ENCODE results near the gene POLR1D. TPM values are rescaled to one million over a fixed set of nuclear protein-coding genes. Genes with fewer than 3 reads are reported as not detected.

The POLR1D gene
- total and polyA plus RNA-seq, 10 donors = 64.2 to 134 (median 104) TPM

GRCh38 chr13:27631665-27632064 lies 10.0 kb downstream of the POLR1D start:
- no peak for TF ChIP-seq POLR2A (IDR thresholded peaks at IDR 0.05)
- TF ChIP-seq POLR2AphosphoS5 (IDR thresholded peaks at IDR 0.05) = no peak
- no peak for TF ChIP-seq CTCF (IDR thresholded peaks at IDR 0.05 in 8 of 11, conservative IDR thresholded peaks at IDR 0.05 in 3 of 11)
- 71 to 100% (median 95%) methylated on average over 2 of the region's 2 CpGs for WGBS, 5 donors
- H3K27ac ChIP-seq = no peak overlapping the region
- H3K9me3 ChIP-seq = no peaks in the 10 kb centered on the region
- H3K4me1 ChIP-seq = peaks cover 0 to 51% (median 6%) of the 10 kb centered on the region in 6 donors
- no peaks in the 10 kb centered on the region for H3K27me3 ChIP-seq (replicated peaks in 1 of 7)
- intact Hi-C loops (cut with DNase I; ENCODE audit: low total_unique reads) = no loop called here
- H3K36me3 ChIP-seq = peaks cover 0 to 53% (median 2%) of the 10 kb centered on the region in 6 donors
- no peak overlapping the region for H3K4me3 ChIP-seq
- DNase-seq = no peak

- intact Hi-C loops (cut with DNase I; ENCODE audit: low total_unique reads) = no loop called here
- WGBS, 5 donors = 89 to 98% (median 91%) methylated on average over 4 of the region's 4 CpGs
- Histone ChIP-seq H3K4me1 (peaks cover 0 to 51% (median 7%) of the 10 kb centered on the region in 6 donors), H3K36me3 (peaks cover 0 to 53% (median 2%) of the 10 kb centered on the region in 6 donors), H3K27ac (no peak overlapping the region), H3K27me3 (replicated peaks in 1 of 7) (no peaks in the 10 kb centered on the region), H3K9me3 (no peaks in the 10 kb centered on the region), H3K4me3 (no peak overlapping the region)
- TF ChIP-seq CTCF (IDR thresholded peaks at IDR 0.05 in 8 of 11, conservative IDR thresholded peaks at IDR 0.05 in 3 of 11) (no peak), POLR2AphosphoS5 (IDR thresholded peaks at IDR 0.05) (no peak), POLR2A (IDR thresholded peaks at IDR 0.05) (no peak)
- DNase-seq = no peak
Observed at GRCh38 chr13:27632214-27632613, 10.5 kb downstream of the POLR1D start.

- Histone ChIP-seq H3K4me3 (no peak overlapping the region), H3K9me3 (no peaks in the 10 kb centered on the region), H3K4me1 (peaks cover 0 to 51% (median 8%) of the 10 kb centered on the region in 6 donors), H3K27me3 (replicated peaks in 1 of 7) (no peaks in the 10 kb centered on the region), H3K27ac (no peak overlapping the region), H3K36me3 (peaks cover 0 to 53% (median 2%) of the 10 kb centered on the region in 6 donors)
- no peak for TF ChIP-seq POLR2AphosphoS5 (IDR thresholded peaks at IDR 0.05)
- TF ChIP-seq CTCF (IDR thresholded peaks at IDR 0.05 in 8 of 11, conservative IDR thresholded peaks at IDR 0.05 in 3 of 11) = no peak
- TF ChIP-seq POLR2A (IDR thresholded peaks at IDR 0.05) = no peak
- intact Hi-C loops (cut with DNase I; ENCODE audit: low total_unique reads) = no loop called here
- no peak for DNase-seq
- WGBS, 5 donors = 82 to 92% (median 89%) methylated on average over 1 of the region's 1 CpG
Observed at GRCh38 chr13:27632648-27633047, 11.0 kb downstream of the POLR1D start.

GRCh38 chr13:27634231-27634630 lies 12.5 kb downstream of the POLR1D start:
- no peak for TF ChIP-seq POLR2AphosphoS5 (IDR thresholded peaks at IDR 0.05)
- no peak for TF ChIP-seq POLR2A (IDR thresholded peaks at IDR 0.05)
- no peak for TF ChIP-seq CTCF (IDR thresholded peaks at IDR 0.05 in 8 of 11, conservative IDR thresholded peaks at IDR 0.05 in 3 of 11)
- H3K27ac ChIP-seq = no peak overlapping the region
- intact Hi-C loops (cut with DNase I; ENCODE audit: low total_unique reads) = no loop called here

More at GRCh38 chr13:27634231-27634630, 12.5 kb downstream of the POLR1D start:
- Histone ChIP-seq H3K36me3 (peaks cover 0 to 47% (median 2%) of the 10 kb centered on the region in 6 donors), H3K9me3 (no peaks in the 10 kb centered on the region), H3K27me3 (replicated peaks in 1 of 7) (no peaks in the 10 kb centered on the region), H3K4me3 (no peak overlapping the region), H3K4me1 (peaks cover 0 to 52% (median 21%) of the 10 kb centered on the region in 6 donors)
- DNase-seq = no peak
- 80 to 98% (median 95%) methylated on average over 2 of the region's 2 CpGs for WGBS, 5 donors

Measured in spleen (tissue), 11 donors.